Putamen (tissue), 1 donor: Measurements from ENCODE around the gene C1orf216.
"Not testable (repeated sequence)": the region's sequence is repeated elsewhere in the genome, so short reads cannot be mapped to it uniquely, and the experiment has no call there.

ENCODE experiments used
- DNase-seq: peaks from one replicate; pipeline ENCODE4 v3.0.0-alpha.2; 2016; ENCODE audit warnings: low spot score

C1orf216 gene

GRCh38 chr1:35706846-35707600, 11.7 kb downstream of the C1orf216 start:
- DNase-seq, result no peak

GRCh38 chr1:35702508-35702907, 16.2 kb downstream of the C1orf216 start:
- no peak for DNase-seq

- not testable (repeated sequence) for DNase-seq
Observed at GRCh38 chr1:35699152-35699551, 19.5 kb downstream of the C1orf216 start.

GRCh38 chr1:35692317-35692716, 26.4 kb downstream of the C1orf216 start:
- no peak for DNase-seq

- no peak for DNase-seq
Observed at GRCh38 chr1:35691571-35692220, 27.0 kb downstream of the C1orf216 start.

DNA sequence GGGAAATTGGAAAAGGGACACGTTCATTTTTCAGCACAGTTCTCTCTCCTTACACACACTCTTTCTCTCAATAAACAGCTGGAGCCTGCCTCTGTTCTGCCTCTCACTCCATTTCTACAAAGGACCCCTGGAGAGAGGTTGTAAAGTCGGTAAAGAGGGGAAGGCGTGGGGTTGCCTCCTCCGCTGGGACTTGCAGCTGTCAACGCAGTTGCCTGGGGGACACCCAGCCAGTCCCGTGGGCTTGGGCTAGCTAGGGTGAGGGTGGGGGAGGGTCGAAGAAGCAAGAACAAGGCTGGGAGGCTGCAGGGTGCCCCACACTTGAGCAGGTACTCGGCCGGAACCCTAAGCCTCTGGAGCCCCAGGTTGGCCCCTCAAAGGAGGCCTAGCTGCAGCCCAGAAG, 27.6 kb downstream of the C1orf216 start:
- DNase-seq, result no peak

GRCh38 chr1:35690103-35690502, 28.6 kb downstream of the C1orf216 start:
- not testable (repeated sequence) for DNase-seq

GRCh38 chr1:35688161-35688560, 30.5 kb downstream of the C1orf216 start:
- DNase-seq, result no peak

- no peak for DNase-seq
Observed at GRCh38 chr1:35683012-35683411, 35.7 kb downstream of the C1orf216 start.

DNA sequence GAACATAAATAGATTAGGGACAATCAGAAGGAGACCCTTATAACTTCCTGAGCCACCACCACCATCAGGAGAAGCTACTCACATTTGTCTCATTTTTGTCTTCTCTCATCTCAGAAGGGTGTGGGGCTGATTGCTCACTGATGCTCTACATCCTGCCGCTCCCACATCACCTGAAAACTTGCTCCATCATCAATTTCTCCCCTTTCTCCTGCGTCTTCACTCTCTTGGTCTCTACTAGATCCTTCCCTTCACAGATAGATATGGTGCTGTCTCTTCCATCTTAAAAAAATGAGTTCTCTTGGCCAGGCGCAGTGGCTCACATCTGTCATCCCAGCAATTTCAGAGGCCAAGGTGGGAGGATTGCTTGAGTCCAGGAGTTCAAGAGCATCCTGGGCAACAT, 38.4 kb downstream of the C1orf216 start:
- no peak for DNase-seq

- no peak for DNase-seq
Observed at GRCh38 chr1:35675773-35676172, 42.9 kb downstream of the C1orf216 start.

- no peak for DNase-seq
Observed at GRCh38 chr1:35674111-35674510, 44.6 kb downstream of the C1orf216 start.

GRCh38 chr1:35672116-35672515, 46.6 kb downstream of the C1orf216 start:
- DNase-seq, result no peak

DNA sequence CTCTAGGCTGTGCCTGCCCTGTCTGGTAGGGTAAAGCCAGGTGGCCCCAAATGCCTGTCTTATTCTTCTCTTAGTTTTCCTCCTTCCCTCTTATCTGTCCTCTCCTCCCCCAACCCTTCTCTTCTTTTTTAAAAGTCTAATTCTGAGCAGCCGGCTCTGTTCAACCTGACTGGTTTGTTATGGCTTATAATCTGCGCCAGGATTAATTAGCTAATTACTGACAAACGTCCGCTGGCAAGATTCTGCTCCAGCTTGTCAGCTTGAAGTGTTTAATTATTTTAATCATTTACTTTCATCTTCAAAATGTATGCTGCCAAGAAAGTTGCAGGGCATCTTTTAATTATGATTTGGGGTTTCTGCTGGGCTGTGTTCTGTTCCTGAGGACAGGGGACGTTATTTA, 50.2 kb downstream of the C1orf216 start:
- no peak for DNase-seq

DNA sequence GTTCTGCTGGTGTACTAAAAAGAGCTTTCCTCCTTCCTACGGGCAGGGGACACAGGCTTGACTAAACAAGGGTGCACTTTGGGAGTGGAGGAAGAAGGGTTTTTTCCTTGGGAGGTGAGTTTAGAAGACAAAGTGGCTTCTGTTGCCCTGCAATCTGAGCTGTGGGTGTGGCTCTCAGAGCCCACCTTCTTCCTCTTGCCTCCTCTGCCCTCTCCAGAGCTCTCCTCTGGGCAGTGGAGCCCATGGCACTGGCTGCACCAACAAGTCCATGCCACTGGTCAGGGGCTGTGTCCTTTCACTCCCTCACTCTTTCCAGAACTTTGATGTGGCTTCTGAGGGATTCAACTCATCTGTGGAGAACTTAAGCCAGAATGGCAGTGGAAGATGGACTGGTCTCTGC, 51.8 kb downstream of the C1orf216 start:
- no peak for DNase-seq

DNA sequence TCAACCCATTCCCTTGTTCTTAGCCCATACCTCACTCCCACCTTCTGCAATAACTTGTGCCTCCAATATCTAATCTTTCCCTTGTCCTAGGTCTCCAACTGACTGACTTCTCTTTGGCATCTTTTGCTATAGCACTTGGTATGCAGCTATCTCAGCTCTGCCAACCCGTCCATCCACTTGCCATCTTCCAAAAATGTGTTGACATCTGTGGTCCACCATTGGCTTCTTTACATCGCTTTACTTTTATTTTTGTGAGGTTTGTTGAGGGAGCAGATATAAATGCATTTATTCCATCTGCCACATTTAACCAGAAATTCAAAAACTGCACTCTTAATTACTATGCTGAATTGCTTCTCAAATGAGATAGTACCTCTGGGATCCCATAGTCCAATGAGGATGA, 52.5 kb downstream of the C1orf216 start:
- DNase-seq, result no peak
